MM.1S (cell line): ENCODE measurements around the gene PADI3.
A peak's percentile ranks its signal among the peaks of the same experiment; 100 is the strongest.

Experiments
- DNase-seq: peaks from one replicate; pipeline ENCODE4 v3.0.0-alpha.2; 2015
- H2AFZ ChIP-seq: fragments of 300-600 bp; sonication (generic); 2 replicates; pipeline ENCODE4 v1.6.0; 2016; ENCODE audit warnings: antibody characterized with exemption, low read length
- H3F3A ChIP-seq: fragments of 300-600 bp; sonication (generic); 2 replicates; pipeline ENCODE4 v1.6.1; 2016; ENCODE audit warnings: mild to moderate bottlenecking, antibody characterized with exemption, low read length, moderate library complexity, mixed read lengths; ENCODE audit not compliant: insufficient read depth
- H3K27ac ChIP-seq: fragments of 300-600 bp; sonication (generic); 2 replicates; pipeline ENCODE4 v1.5.1; 2016; ENCODE audit warnings: mild to moderate bottlenecking, low read length
- H3K27me3 ChIP-seq: fragments of 300-600 bp; sonication (generic); replicated peaks from 2 replicates; pipeline ENCODE4 v1.6.0; 2016; ENCODE audit warnings: low read length; ENCODE audit not compliant: insufficient read depth
- H3K36me3 ChIP-seq: fragments of 300-600 bp; sonication (generic); replicated peaks from 2 replicates; pipeline ENCODE4 v1.6.1; 2016; ENCODE audit warnings: mild to moderate bottlenecking, low read length, mixed read lengths; ENCODE audit not compliant: insufficient read depth
- H3K4me1 ChIP-seq: fragments of 300-600 bp; sonication (generic); 2 replicates; pipeline ENCODE4 v1.6.1; 2016; ENCODE audit warnings: low read length, mixed read lengths
- H3K4me2 ChIP-seq: fragments of 300-600 bp; sonication (generic); 2 replicates; pipeline ENCODE4 v1.6.0; 2016; ENCODE audit warnings: low read depth, low read length
- H3K4me3 ChIP-seq: fragments of 300-600 bp; sonication (generic); 2 replicates; pipeline ENCODE4 v1.5.1; 2016; ENCODE audit warnings: low read length, mixed read lengths
- H3K79me2 ChIP-seq: fragments of 300-600 bp; sonication (generic); 2 replicates; pipeline ENCODE4 v1.6.1; 2016; ENCODE audit warnings: mixed run types, low read length, mixed read lengths
- H3K9ac ChIP-seq: fragments of 300-600 bp; sonication (generic); 2 replicates; pipeline ENCODE4 v1.6.1; 2016; ENCODE audit warnings: low read length, mixed read lengths
- H3K9me2 ChIP-seq: fragments of 300-600 bp; sonication (generic); replicated peaks from 2 replicates; pipeline ENCODE4 v1.6.1; 2016; ENCODE audit warnings: mild to moderate bottlenecking, low read length, mixed read lengths; ENCODE audit not compliant: insufficient read depth
- H3K9me3 ChIP-seq: fragments of 300-600 bp; sonication (generic); replicated peaks from 2 replicates; pipeline ENCODE4 v1.6.1; 2016; ENCODE audit warnings: mild to moderate bottlenecking, low read length, mixed read lengths; ENCODE audit not compliant: insufficient read depth
- H4K20me1 ChIP-seq: fragments of 300-600 bp; sonication (generic); 2 replicates; pipeline ENCODE4 v1.6.1; 2016; ENCODE audit warnings: mild to moderate bottlenecking, low read length, moderate library complexity, mixed read lengths; ENCODE audit not compliant: insufficient read depth
- EZH2 ChIP-seq: fragments of 300-600 bp; sonication (generic); optimal IDR thresholded peaks from 2 replicates; pipeline ENCODE3; 2017; ENCODE audit warnings: low read depth, mild to moderate bottlenecking, antibody characterized with exemption, low read length, mixed read lengths
- EZH2phosphoT487 ChIP-seq: fragments of 300-600 bp; sonication (generic); IDR thresholded peaks from 2 replicates; pipeline ENCODE4 v1.6.1; 2018; ENCODE audit warnings: antibody characterized with exemption, low read length
- TF ChIP-seq, protein P1 (sequence below): fragments of 300-600 bp; sonication (generic); IDR thresholded peaks from 2 replicates; pipeline ENCODE4 v1.5.1; 2016; ENCODE audit warnings: antibody characterized with exemption, low read length, mixed read lengths

PADI3 gene

GRCh38 chr1:17234405-17234804, 14.5 kb upstream of the PADI3 start:
- Histone ChIP-seq H4K20me1 (no peaks in the 10 kb centered on the region), H2AFZ (no peak overlapping the region), H3K4me1 (no peaks in the 10 kb centered on the region), H3K9me3 (no peaks in the 10 kb centered on the region), H3K4me3 (no peak overlapping the region), H3K27ac (no peak overlapping the region), H3F3A (no peaks in the 10 kb centered on the region), H3K4me2 (no peak overlapping the region), H3K27me3 (peaks cover 85% of the 10 kb centered on the region), H3K9me2 (no peaks in the 10 kb centered on the region), H3K9ac (no peak overlapping the region), H3K36me3 (no peaks in the 10 kb centered on the region), H3K79me2 (no peaks in the 10 kb centered on the region)
- no peak for TF ChIP-seq EZH2
- TF ChIP-seq, protein P1, sequence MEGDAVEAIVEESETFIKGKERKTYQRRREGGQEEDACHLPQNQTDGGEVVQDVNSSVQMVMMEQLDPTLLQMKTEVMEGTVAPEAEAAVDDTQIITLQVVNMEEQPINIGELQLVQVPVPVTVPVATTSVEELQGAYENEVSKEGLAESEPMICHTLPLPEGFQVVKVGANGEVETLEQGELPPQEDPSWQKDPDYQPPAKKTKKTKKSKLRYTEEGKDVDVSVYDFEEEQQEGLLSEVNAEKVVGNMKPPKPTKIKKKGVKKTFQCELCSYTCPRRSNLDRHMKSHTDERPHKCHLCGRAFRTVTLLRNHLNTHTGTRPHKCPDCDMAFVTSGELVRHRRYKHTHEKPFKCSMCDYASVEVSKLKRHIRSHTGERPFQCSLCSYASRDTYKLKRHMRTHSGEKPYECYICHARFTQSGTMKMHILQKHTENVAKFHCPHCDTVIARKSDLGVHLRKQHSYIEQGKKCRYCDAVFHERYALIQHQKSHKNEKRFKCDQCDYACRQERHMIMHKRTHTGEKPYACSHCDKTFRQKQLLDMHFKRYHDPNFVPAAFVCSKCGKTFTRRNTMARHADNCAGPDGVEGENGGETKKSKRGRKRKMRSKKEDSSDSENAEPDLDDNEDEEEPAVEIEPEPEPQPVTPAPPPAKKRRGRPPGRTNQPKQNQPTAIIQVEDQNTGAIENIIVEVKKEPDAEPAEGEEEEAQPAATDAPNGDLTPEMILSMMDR, result no peak
- TF ChIP-seq EZH2phosphoT487, result no peak
- no peak for DNase-seq

DNA sequence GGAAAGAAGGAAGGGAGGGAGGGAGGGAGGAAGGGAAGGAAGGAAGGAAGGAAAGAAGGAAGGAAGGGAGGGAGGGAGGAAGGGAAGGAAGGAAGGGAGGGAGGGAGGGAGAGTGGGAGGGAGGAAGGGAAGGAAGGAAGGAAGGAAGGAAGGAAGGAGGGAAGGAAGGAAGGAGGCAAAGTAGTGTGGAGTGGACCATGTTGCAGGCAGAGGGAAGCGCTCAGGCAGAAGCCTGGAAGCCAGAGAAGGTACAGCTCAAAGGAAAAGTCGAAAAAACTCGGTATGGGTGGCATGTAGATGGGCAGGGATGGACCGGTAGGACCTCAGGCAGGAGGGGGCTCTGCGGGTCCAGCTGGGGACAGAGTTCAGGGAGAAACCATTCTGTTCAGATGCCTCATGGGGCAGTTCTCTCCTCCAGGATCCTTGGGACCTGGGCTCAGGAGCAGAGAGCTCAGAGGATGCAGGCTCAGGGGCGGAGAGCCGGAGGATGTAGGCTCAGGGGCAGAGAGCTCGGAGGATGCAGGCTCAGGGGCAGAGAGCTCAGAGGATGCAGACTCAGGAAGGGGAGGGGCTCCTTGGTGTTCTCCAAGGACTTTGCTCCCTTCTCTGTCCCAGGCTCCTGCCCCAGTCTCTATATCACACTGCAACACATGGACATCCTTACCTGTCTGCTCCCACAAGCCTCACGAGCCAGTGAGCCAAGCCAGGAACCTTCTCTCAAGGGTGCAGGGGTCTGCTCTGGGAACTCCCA, 13.6 kb upstream of the PADI3 start:
- Histone ChIP-seq H2AFZ (no peak overlapping the region), H3K9ac (no peak overlapping the region), H3K27ac (no peak overlapping the region), H3K9me2 (no peaks in the 10 kb centered on the region), H3K4me2 (no peak overlapping the region), H3F3A (no peaks in the 10 kb centered on the region), H3K4me1 (no peaks in the 10 kb centered on the region), H3K79me2 (no peaks in the 10 kb centered on the region), H3K27me3 (peaks cover 84% of the 10 kb centered on the region), H3K9me3 (no peaks in the 10 kb centered on the region), H3K4me3 (no peak overlapping the region), H3K36me3 (no peaks in the 10 kb centered on the region), H4K20me1 (no peaks in the 10 kb centered on the region)
- no peak for DNase-seq
- TF ChIP-seq EZH2phosphoT487, result no peak
- TF ChIP-seq EZH2, result no peak
- TF ChIP-seq, protein P1, result no peak

DNA sequence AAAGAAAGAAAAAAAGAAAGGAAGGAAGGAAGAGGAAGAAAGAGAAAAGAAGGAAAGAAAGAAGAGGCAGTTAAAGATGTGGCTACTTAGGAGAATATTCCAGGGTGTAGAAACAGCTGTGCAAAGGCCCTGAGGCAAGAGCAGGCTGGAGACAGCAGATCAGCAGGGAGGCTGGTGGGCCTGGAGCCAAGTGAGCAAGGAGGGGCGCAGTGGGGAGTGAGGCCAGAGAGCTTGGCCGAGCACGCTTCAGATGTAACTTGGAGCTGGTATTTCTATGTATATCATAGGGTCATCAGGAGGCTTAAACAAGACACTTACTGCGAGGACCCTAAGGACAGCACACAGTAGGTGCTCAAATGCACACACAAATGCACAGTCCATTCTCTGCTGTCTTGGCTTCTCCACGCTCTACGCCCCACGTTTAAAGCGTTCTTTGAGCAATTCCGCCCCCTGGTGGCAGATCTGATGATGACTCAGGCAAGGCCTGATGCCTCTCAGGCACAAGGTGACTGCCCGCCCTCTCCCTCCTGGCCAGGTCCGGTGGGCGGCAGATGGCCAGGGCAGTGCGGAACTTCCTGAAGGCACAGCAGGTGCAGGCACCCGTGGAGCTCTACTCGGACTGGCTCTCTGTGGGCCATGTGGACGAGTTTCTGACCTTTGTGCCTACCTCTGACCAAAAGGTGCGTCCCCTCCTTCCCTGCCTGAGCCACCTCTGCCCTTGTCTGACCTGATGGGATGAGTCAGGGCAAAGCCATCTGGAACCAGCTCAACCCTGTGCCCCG, 11.9 kb upstream of the PADI3 start:
- Histone ChIP-seq H3F3A (no peaks in the 10 kb centered on the region), H3K4me2 (no peak overlapping the region), H3K79me2 (no peaks in the 10 kb centered on the region), H3K9me2 (no peaks in the 10 kb centered on the region), H2AFZ (no peak overlapping the region), H3K27me3 (peaks cover 87% of the 10 kb centered on the region), H3K4me3 (no peak overlapping the region), H3K27ac (no peak overlapping the region), H3K4me1 (no peaks in the 10 kb centered on the region), H4K20me1 (no peaks in the 10 kb centered on the region), H3K36me3 (no peaks in the 10 kb centered on the region), H3K9me3 (no peaks in the 10 kb centered on the region), H3K9ac (no peak overlapping the region)
- peak; percentile 77 for DNase-seq
- no peak for TF ChIP-seq EZH2phosphoT487
- TF ChIP-seq, protein P1, result peak; percentile 85
